ENCODE measurements around the gene ANKRD35.

ANKRD35 gene

GRCh38 chr1:145871994-145872924 lies 13.4 kb downstream of the ANKRD35 start:
- peak; percentile 56 for DNase-seq (ENCODE audit: low spot score)
- TF ChIP-seq CTCF (IDR thresholded peaks at IDR 0.05; ENCODE audit: extremely low read depth, insufficient read depth, missing control alignments): peak; percentile 14
- in situ Hi-C loops (cut with MboI; ENCODE audit: low pct_unique_long_range_greater_than_20kb, low sequenced_read_pairs, unreplicated experiment): no loop called here

- TF ChIP-seq CTCF (IDR thresholded peaks at IDR 0.05; ENCODE audit: extremely low read depth, insufficient read depth, missing control alignments): no peak
- DNase-seq (ENCODE audit: low spot score): no peak
- in situ Hi-C loops (cut with MboI; ENCODE audit: low pct_unique_long_range_greater_than_20kb, low sequenced_read_pairs, unreplicated experiment): no loop called here
Observed at GRCh38 chr1:145868232-145868631, 17.4 kb downstream of the ANKRD35 start.

GRCh38 chr1:145863282-145864018 lies 22.2 kb downstream of the ANKRD35 start:
- TF ChIP-seq CTCF (IDR thresholded peaks at IDR 0.05; ENCODE audit: extremely low read depth, insufficient read depth, missing control alignments): no peak
- DNase-seq (ENCODE audit: low spot score): no peak
- in situ Hi-C loops (cut with MboI; ENCODE audit: low pct_unique_long_range_greater_than_20kb, low sequenced_read_pairs, unreplicated experiment): no loop called here

- in situ Hi-C loops (cut with MboI; ENCODE audit: low pct_unique_long_range_greater_than_20kb, low sequenced_read_pairs, unreplicated experiment): no loop called here
- peak; percentile 93 for DNase-seq (ENCODE audit: low spot score)
- no peak for TF ChIP-seq CTCF (IDR thresholded peaks at IDR 0.05; ENCODE audit: extremely low read depth, insufficient read depth, missing control alignments)
Observed at GRCh38 chr1:145859491-145860023, 26.1 kb downstream of the ANKRD35 start.

GRCh38 chr1:145858901-145859490 lies 26.7 kb downstream of the ANKRD35 start, which contains the start of gene PIAS3:
Gene PIAS3 (minus strand): TSS chr1:145859081. CDS start chr1:145858990, 91 bp downstream.
- in situ Hi-C loops (cut with MboI; ENCODE audit: low pct_unique_long_range_greater_than_20kb, low sequenced_read_pairs, unreplicated experiment): no loop called here
- no peak for TF ChIP-seq CTCF (IDR thresholded peaks at IDR 0.05; ENCODE audit: extremely low read depth, insufficient read depth, missing control alignments)
- peak; percentile 99 for DNase-seq (ENCODE audit: low spot score)

- TF ChIP-seq CTCF (IDR thresholded peaks at IDR 0.05; ENCODE audit: extremely low read depth, insufficient read depth, missing control alignments): no peak
- DNase-seq (ENCODE audit: low spot score): peak; percentile 85
- in situ Hi-C loops (cut with MboI; ENCODE audit: low pct_unique_long_range_greater_than_20kb, low sequenced_read_pairs, unreplicated experiment): no loop called here
Observed at GRCh38 chr1:145858238-145858900, 27.3 kb downstream of the ANKRD35 start.
